GM23338 (cell line): ENCODE measurements around the gene ITPRIPL2. TPM values are rescaled to one million over a fixed set of nuclear protein-coding genes. Genes with fewer than 3 reads are reported as not detected.
A peak's percentile ranks its signal among the peaks of the same experiment; 100 is the strongest.

Source experiments
- ATAC-seq: fragments of 200-7000 bp; cut with Tn5 transposase; 3 replicates; pipeline ENCODE4 v1.9.1; 2020
- DNase-seq: peaks from one replicate; pipeline ENCODE4 v3.0.0-alpha.2; 2015; ENCODE audit warnings: low spot score
- H2AFZ ChIP-seq: fragments of 200-600 bp; sonication (generic); 2 replicates; pipeline ENCODE4 v1.8.0; 2016; ENCODE audit warnings: antibody characterized with exemption, mild to moderate bottlenecking, moderate library complexity
- H3F3A ChIP-seq: fragments of 200-600 bp; sonication (generic); replicated peaks from 2 replicates; pipeline ENCODE4 v1.8.0; 2017; ENCODE audit warnings: antibody characterized with exemption, mixed run types, low read depth
- H3K27ac ChIP-seq: fragments of 200-600 bp; sonication (generic); 2 replicates; pipeline ENCODE4 v1.6.1; 2016; ENCODE audit warnings: low read depth
- H3K27me3 ChIP-seq: fragments of 200-600 bp; sonication (generic); 2 replicates; pipeline ENCODE4 v1.8.0; 2016; ENCODE audit warnings: mild to moderate bottlenecking, mixed run types, moderate library complexity; ENCODE audit not compliant: insufficient read depth
- H3K36me3 ChIP-seq: fragments of 200-600 bp; sonication (generic); 2 replicates; pipeline ENCODE4 v1.8.0; 2016; ENCODE audit warnings: mild to moderate bottlenecking; ENCODE audit not compliant: insufficient read depth
- H3K4me1 ChIP-seq: fragments of 200-600 bp; sonication (generic); 2 replicates; pipeline ENCODE4 v1.8.0; 2016; ENCODE audit warnings: mild to moderate bottlenecking, moderate library complexity; ENCODE audit not compliant: insufficient read depth
- H3K4me2 ChIP-seq: fragments of 200-600 bp; sonication (generic); 2 replicates; pipeline ENCODE4 v1.7.1; 2017; ENCODE audit warnings: mixed run types
- H3K4me3 ChIP-seq: fragments of 200-600 bp; sonication (generic); 2 replicates; pipeline ENCODE4 v1.6.1; 2016; ENCODE audit warnings: mixed run types
- H3K79me2 ChIP-seq: fragments of 200-600 bp; sonication (generic); replicated peaks from 2 replicates; pipeline ENCODE4 v1.8.0; 2017; ENCODE audit warnings: mild to moderate bottlenecking; ENCODE audit not compliant: insufficient read depth
- H3K9me2 ChIP-seq: fragments of 200-600 bp; sonication (generic); 2 replicates; pipeline ENCODE4 v1.8.0; 2017; ENCODE audit not compliant: insufficient read depth
- H4K20me1 ChIP-seq: fragments of 200-600 bp; sonication (generic); replicated peaks from 2 replicates; pipeline ENCODE4 v1.8.0; 2017; ENCODE audit warnings: mild to moderate bottlenecking; ENCODE audit not compliant: insufficient read depth
- H3K27ac Mint-ChIP-seq: 2 replicates; pipeline ENCODE4 v1.8.0; 2020; ENCODE audit warnings: inconsistent platforms, mild to moderate bottlenecking, moderate library complexity, mixed read lengths
- H3K27me3 Mint-ChIP-seq: 3 replicates; pipeline ENCODE4 v1.8.0; 2022; ENCODE audit warnings: low read depth, mild to moderate bottlenecking, moderate library complexity, mixed read lengths, inconsistent platforms; ENCODE audit not compliant: insufficient read depth, poor library complexity
- H3K36me3 Mint-ChIP-seq: 3 replicates; pipeline ENCODE4 v1.8.0; 2021; ENCODE audit warnings: low read depth, mild to moderate bottlenecking, inconsistent platforms, moderate library complexity, mixed read lengths
- H3K4me1 Mint-ChIP-seq: 3 replicates; pipeline ENCODE4 v1.8.0; 2020; ENCODE audit warnings: mild to moderate bottlenecking, inconsistent platforms, mixed read lengths
- H3K4me3 Mint-ChIP-seq: 3 replicates; pipeline ENCODE4 v1.8.0; 2021; ENCODE audit warnings: moderate library complexity, mild to moderate bottlenecking, inconsistent platforms, mixed read lengths
- H3K9me3 Mint-ChIP-seq: 3 replicates; pipeline ENCODE4 v1.8.0; 2020; ENCODE audit warnings: moderate library complexity, mild to moderate bottlenecking, inconsistent platforms, mixed read lengths
- CTCF ChIP-seq, 2 experiments: fragments of 200-600 bp in 1 of 2; sonication (generic) in 1 of 2; conservative IDR thresholded peaks; 2 replicates each; pipeline versions ENCODE4 v1.5.1 to v1.6.1; 2016 to 2017; ENCODE audit warnings: antibody characterized with exemption in 2 of 2, low read depth in 2 of 2, mild to moderate bottlenecking in 2 of 2, moderate library complexity in 1 of 2
- NANOG ChIP-seq: IDR thresholded peaks from 2 replicates; pipeline ENCODE4 v1.6.1; 2016; ENCODE audit warnings: antibody characterized with exemption, borderline replicate concordance
- POLR2AphosphoS5 ChIP-seq: IDR thresholded peaks from 2 replicates; pipeline ENCODE4 v1.6.1; 2016; ENCODE audit warnings: antibody characterized with exemption, low read depth
- ZNF114 ChIP-seq: fragments of 250-450 bp; sonication (Bioruptor Pico); IDR thresholded peaks from 2 replicates; pipeline ENCODE4 v1.5.0; 2020; ENCODE audit warnings: mild to moderate bottlenecking, moderate library complexity
- ZNF331 ChIP-seq: fragments of 250-450 bp; sonication (Bioruptor Pico); IDR thresholded peaks from 2 replicates; pipeline ENCODE4 v1.5.0; 2020; ENCODE audit warnings: low read depth, mild to moderate bottlenecking, moderate library complexity
- ZNF462 ChIP-seq: fragments of 250-450 bp; sonication (Bioruptor Pico); IDR thresholded peaks from 2 replicates; pipeline ENCODE4 v1.5.0; 2020; ENCODE audit warnings: mild to moderate bottlenecking, moderate library complexity
- polyA plus RNA-seq: library from polyadenylated mRNA; unstranded; fragments of >200 nt; fragmentation: Nextera tagmentation; extraction: Ambion mirVana; gene quantifications from 2 replicates; pipeline ENCODE4 v1.2.1, GENCODE V29; 2016
- total RNA-seq: library from RNA; depleted of rRNA; stranded (reverse); fragments of >200 nt; shearing (Covaris generic); gene quantifications from 2 replicates; pipeline ENCODE4 v1.2.3, GENCODE V29; 2014

Gene ITPRIPL2
- total and polyA plus RNA-seq, 2 experiments from 2014 or later, result 0.94 to 8.3 TPM

- no peak for TF ChIP-seq ZNF462 (CRISPR knock-in tag)
- no peak for TF ChIP-seq ZNF114 (CRISPR knock-in tag)
- no peak for TF ChIP-seq CTCF (conservative IDR thresholded peaks at IDR 0.05; ENCODE audit: low read depth in 2 of 2)
- no peak for TF ChIP-seq NANOG
These were observed 23.7 kb downstream of the ITPRIPL2 start (continued) for GRCh38 chr16:19137201-19138128.

GRCh38 chr16:19138601-19139000, 24.8 kb downstream of the ITPRIPL2 start:
- Histone ChIP-seq H3K9me2 (no peaks in the 10 kb centered on the region), H3F3A (no peaks in the 10 kb centered on the region), H3K4me3 (no peak overlapping the region), H3K27me3 (no peaks in the 10 kb centered on the region), H4K20me1 (no peaks in the 10 kb centered on the region), H2AFZ (0 out of 2 replicates have a peak overlapping the region, but pooled peaks have one; percentile 87), H3K4me2 (no peak overlapping the region), H3K27ac (no peak overlapping the region), H3K36me3 (no peaks in the 10 kb centered on the region), H3K4me1 (0 out of 2 replicates have a peak, but pooled peaks cover 6% of the 10 kb centered on the region), H3K79me2 (no peaks in the 10 kb centered on the region)
- DNase-seq, result peak; percentile 22
- TF ChIP-seq ZNF331 (CRISPR knock-in tag) (no peak), POLR2AphosphoS5 (no peak), NANOG (no peak), ZNF114 (CRISPR knock-in tag) (no peak), CTCF (conservative IDR thresholded peaks at IDR 0.05; ENCODE audit: low read depth in 2 of 2) (no peak)
- no peaks in the 10 kb centered on the region for H3K9me3 Mint-ChIP-seq
- no peak overlapping the region for H3K4me3 Mint-ChIP-seq
- peaks cover 7% of the 10 kb centered on the region for H3K27me3 Mint-ChIP-seq
- peaks cover 18% of the 10 kb centered on the region for H3K4me1 Mint-ChIP-seq
- ATAC-seq, result no peak
- H3K27ac Mint-ChIP-seq, result peak overlapping the region; percentile 34; the same call in 1 of the 2 replicates
- H3K36me3 Mint-ChIP-seq, result no peaks in the 10 kb centered on the region
